NT2/D1 (cell line): ENCODE measurements around the gene REXO1.

ENCODE experiments used
- DNase-seq: peaks from one replicate; pipeline ENCODE4 v3.0.0-alpha.2; 2011; ENCODE audit warnings: low read depth, low spot score
- H3K27me3 ChIP-seq: 2 replicates; pipeline ENCODE4 v1.6.0; 2011; ENCODE audit warnings: mild to moderate bottlenecking; ENCODE audit not compliant: insufficient read length, insufficient read depth
- H3K36me3 ChIP-seq: 2 replicates; pipeline ENCODE4 v1.6.1; 2011; ENCODE audit warnings: mild to moderate bottlenecking, low read length, mixed read lengths; ENCODE audit not compliant: insufficient read depth, insufficient read length
- H3K4me1 ChIP-seq: 2 replicates; pipeline ENCODE4 v1.5.1; 2011; ENCODE audit not compliant: insufficient read depth, insufficient read length
- H3K4me3 ChIP-seq: 2 replicates; pipeline ENCODE4 v1.5.1; 2011; ENCODE audit warnings: low read depth; ENCODE audit not compliant: insufficient read length
- H3K9ac ChIP-seq: 2 replicates; pipeline ENCODE4 v1.6.0; 2011; ENCODE audit warnings: low read depth; ENCODE audit not compliant: insufficient read length
- H3K9me3 ChIP-seq: 2 replicates; pipeline ENCODE4 v1.5.1; 2011; ENCODE audit warnings: mild to moderate bottlenecking, low read length; ENCODE audit not compliant: insufficient read depth
- SUZ12 ChIP-seq: IDR thresholded peaks from 2 replicates; pipeline ENCODE4 v1.6.1; 2011; ENCODE audit not compliant: insufficient read length, insufficient read depth; ENCODE audit errors: extremely low read depth
- YY1 ChIP-seq: IDR thresholded peaks from 2 replicates; pipeline ENCODE4 v1.6.1; 2011; ENCODE audit not compliant: insufficient read length, insufficient read depth
- ZNF274 ChIP-seq: IDR thresholded peaks from 2 replicates; pipeline ENCODE4 v1.6.1; 2011; ENCODE audit warnings: mild to moderate bottlenecking, low read depth, low read length

REXO1 gene

GRCh38 chr19:1794424-1795172 lies 53.7 kb downstream of the REXO1 start:
- H3K36me3 ChIP-seq = peaks cover under 1% of the 10 kb centered on the region
- no peaks in the 10 kb centered on the region for H3K27me3 ChIP-seq
- H3K9me3 ChIP-seq = no peaks in the 10 kb centered on the region; the same call in 1 of the 2 replicates
- no peak overlapping the region for H3K4me3 ChIP-seq
- peak; percentile 52 for DNase-seq
- H3K4me1 ChIP-seq = peaks cover 14% of the 10 kb centered on the region
- no peak for TF ChIP-seq SUZ12
- no peak for TF ChIP-seq ZNF274
- no peak for TF ChIP-seq YY1
- H3K9ac ChIP-seq = peak overlapping the region; percentile 52

GRCh38 chr19:1791879-1792278 lies 56.4 kb downstream of the REXO1 start:
- no peaks in the 10 kb centered on the region; the same call in 1 of the 2 replicates for H3K9me3 ChIP-seq
- no peak for TF ChIP-seq ZNF274
- TF ChIP-seq SUZ12 = no peak
- no peak for TF ChIP-seq YY1
- no peak for DNase-seq
- no peaks in the 10 kb centered on the region for H3K27me3 ChIP-seq
- H3K36me3 ChIP-seq = no peaks in the 10 kb centered on the region
- H3K4me3 ChIP-seq = no peak overlapping the region
- peaks cover 14% of the 10 kb centered on the region for H3K4me1 ChIP-seq
- H3K9ac ChIP-seq = no peak overlapping the region

- Histone ChIP-seq H3K4me3 (peak overlapping the region; percentile 11), H3K36me3 (no peaks in the 10 kb centered on the region)
Observed at GRCh38 chr19:1790054-1790792, 58.1 kb downstream of the REXO1 start.

GRCh38 chr19:1789261-1790041 lies 58.8 kb downstream of the REXO1 start:
- DNase-seq = no peak
- no peak overlapping the region for H3K4me3 ChIP-seq
- TF ChIP-seq SUZ12 (no peak), ZNF274 (no peak), YY1 (no peak)

More at GRCh38 chr19:1790054-1790792, 58.1 kb downstream of the REXO1 start:
- DNase-seq = no peak
- Histone ChIP-seq H3K9ac (no peak overlapping the region), H3K4me1 (peaks cover 5% of the 10 kb centered on the region), H3K9me3 (no peaks in the 10 kb centered on the region; the same call in 1 of the 2 replicates), H3K27me3 (no peaks in the 10 kb centered on the region)
- TF ChIP-seq ZNF274 (no peak), YY1 (no peak), SUZ12 (no peak)

GRCh38 chr19:1787116-1787515 lies 61.2 kb downstream of the REXO1 start:
- Histone ChIP-seq H3K36me3 (no peaks in the 10 kb centered on the region), H3K4me1 (no peaks in the 10 kb centered on the region), H3K9me3 (peaks cover 4% of the 10 kb centered on the region; the same call in 1 of the 2 replicates), H3K4me3 (no peak overlapping the region), H3K9ac (no peak overlapping the region), H3K27me3 (no peaks in the 10 kb centered on the region)
- DNase-seq = no peak
- TF ChIP-seq ZNF274 (no peak), YY1 (no peak), SUZ12 (no peak)

More at GRCh38 chr19:1789261-1790041, 58.8 kb downstream of the REXO1 start:
- no peaks in the 10 kb centered on the region for H3K36me3 ChIP-seq
- H3K4me1 ChIP-seq = peaks cover 5% of the 10 kb centered on the region
- no peak overlapping the region for H3K9ac ChIP-seq
- H3K27me3 ChIP-seq = no peaks in the 10 kb centered on the region
- no peaks in the 10 kb centered on the region; the same call in 1 of the 2 replicates for H3K9me3 ChIP-seq

- peaks cover 8% of the 10 kb centered on the region; the same call in 1 of the 2 replicates for H3K9me3 ChIP-seq
- DNase-seq = no peak
- H3K36me3 ChIP-seq = no peaks in the 10 kb centered on the region
- H3K27me3 ChIP-seq = no peaks in the 10 kb centered on the region
- H3K9ac ChIP-seq = no peak overlapping the region
- no peak overlapping the region for H3K4me3 ChIP-seq
- H3K4me1 ChIP-seq = no peaks in the 10 kb centered on the region
- no peak for TF ChIP-seq YY1
- TF ChIP-seq ZNF274 = no peak
- TF ChIP-seq SUZ12 = no peak
Observed at GRCh38 chr19:1786668-1787067, 61.6 kb downstream of the REXO1 start.

- peaks cover 2% of the 10 kb centered on the region for H3K4me1 ChIP-seq
- no peak overlapping the region for H3K9ac ChIP-seq
- TF ChIP-seq YY1 = no peak
- TF ChIP-seq SUZ12 = no peak
- no peak for TF ChIP-seq ZNF274
- H3K36me3 ChIP-seq = no peaks in the 10 kb centered on the region
- DNase-seq = no peak
- H3K9me3 ChIP-seq = peaks cover 16% of the 10 kb centered on the region; the same call in 1 of the 2 replicates
- no peaks in the 10 kb centered on the region for H3K27me3 ChIP-seq
- no peak overlapping the region for H3K4me3 ChIP-seq
Observed at GRCh38 chr19:1785310-1785709, 63.0 kb downstream of the REXO1 start.
